ENCODE results near the gene GLRA3. TPM values are rescaled to one million over a fixed set of nuclear protein-coding genes. Genes with fewer than 3 reads are reported as not detected.
"Not testable (repeated sequence)": the region's sequence is repeated elsewhere in the genome, so short reads cannot be mapped to it uniquely, and the experiment has no call there.

Gene GLRA3
- total RNA-seq = under 0.01 TPM

- DNase-seq (ENCODE audit: low read depth in 2 of 3, low spot score in 2 of 3) = peak in 2 of 3 donors; percentile 40 to 71
These were observed at the start of gene GLRA3 for GRCh38 chr4:174828845-174829701. TSS of gene GLRA3 (minus strand) at chr4:174829247. CDS start at chr4:174828811, 436 bp downstream.

DNA sequence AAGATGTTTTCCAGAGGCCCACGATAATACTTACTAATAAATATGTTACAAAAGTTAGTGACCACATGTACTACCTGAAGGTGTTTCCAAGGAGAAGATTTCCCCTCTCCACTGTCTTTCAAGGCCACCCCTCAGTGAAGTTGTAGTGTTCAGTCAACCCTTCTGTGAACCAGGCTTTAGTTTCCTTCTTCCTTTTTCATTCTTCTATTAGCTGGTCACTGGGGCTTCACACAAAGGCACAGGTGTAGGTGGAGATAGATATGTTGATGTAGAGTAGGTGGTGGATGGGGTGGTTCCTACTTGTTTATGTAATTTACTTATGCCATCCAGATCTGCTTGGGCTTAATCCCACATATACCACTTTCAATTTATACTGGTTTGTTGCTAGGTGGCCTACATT lies 45.9 kb upstream of the GLRA3 start:
- no peak for DNase-seq (ENCODE audit: low read depth in 2 of 3, low spot score in 2 of 3)

- peak in 1 of 3 donors; percentile 31 for DNase-seq (ENCODE audit: low read depth in 2 of 3, low spot score in 2 of 3)
These were observed 44.9 kb upstream of the GLRA3 start for GRCh38 chr4:174873931-174874330.

DNA sequence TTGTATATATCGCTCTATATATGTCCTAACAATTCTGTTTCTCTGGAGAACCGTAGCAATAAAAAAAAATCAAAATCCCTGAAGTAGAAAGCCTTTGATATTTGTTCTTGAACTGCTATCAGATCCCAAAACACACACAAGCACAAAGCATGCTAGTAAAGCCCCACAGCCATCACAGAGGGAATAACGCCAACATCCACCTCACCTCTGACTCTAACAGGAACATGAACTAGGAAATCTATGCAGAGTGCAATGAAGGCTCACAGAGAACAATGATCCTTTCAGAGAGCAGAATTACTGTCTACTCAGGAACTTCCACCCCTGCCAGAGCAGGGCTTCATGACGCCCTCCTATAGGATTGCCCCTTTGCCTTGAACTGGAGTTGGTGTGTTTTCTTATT lies 44.1 kb upstream of the GLRA3 start:
- DNase-seq (ENCODE audit: low read depth in 2 of 3, low spot score in 2 of 3) = not testable (repeated sequence)

GRCh38 chr4:174871407-174871806 lies 42.4 kb upstream of the GLRA3 start:
- DNase-seq (ENCODE audit: low read depth in 2 of 3, low spot score in 2 of 3) = no peak

- DNase-seq (ENCODE audit: low read depth in 2 of 3, low spot score in 2 of 3) = no peak
These were observed 41.3 kb upstream of the GLRA3 start for GRCh38 chr4:174870311-174870710.

- DNase-seq (ENCODE audit: low read depth in 2 of 3, low spot score in 2 of 3) = no peak
These were observed 40.3 kb upstream of the GLRA3 start for GRCh38 chr4:174869339-174869738.

DNA sequence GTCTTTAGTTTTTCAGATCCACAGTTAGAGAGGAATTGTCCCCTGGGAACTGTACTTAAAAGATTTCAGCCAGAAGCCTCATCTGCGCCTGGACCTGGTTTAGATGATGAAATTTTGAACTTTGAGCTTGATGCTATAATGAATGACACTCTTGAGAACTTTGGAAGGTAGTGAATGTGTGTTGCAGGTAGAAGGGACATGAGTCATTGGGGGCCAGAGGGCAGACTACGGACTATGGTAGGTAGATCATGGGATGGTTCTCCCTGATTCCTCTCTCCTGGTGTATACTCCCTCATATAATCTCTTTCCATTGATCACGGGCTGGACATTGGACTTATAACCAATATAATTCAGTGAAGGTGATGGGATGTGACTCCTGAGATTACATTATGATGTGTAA lies 38.9 kb upstream of the GLRA3 start:
- no peak for DNase-seq (ENCODE audit: low read depth in 2 of 3, low spot score in 2 of 3)

DNA sequence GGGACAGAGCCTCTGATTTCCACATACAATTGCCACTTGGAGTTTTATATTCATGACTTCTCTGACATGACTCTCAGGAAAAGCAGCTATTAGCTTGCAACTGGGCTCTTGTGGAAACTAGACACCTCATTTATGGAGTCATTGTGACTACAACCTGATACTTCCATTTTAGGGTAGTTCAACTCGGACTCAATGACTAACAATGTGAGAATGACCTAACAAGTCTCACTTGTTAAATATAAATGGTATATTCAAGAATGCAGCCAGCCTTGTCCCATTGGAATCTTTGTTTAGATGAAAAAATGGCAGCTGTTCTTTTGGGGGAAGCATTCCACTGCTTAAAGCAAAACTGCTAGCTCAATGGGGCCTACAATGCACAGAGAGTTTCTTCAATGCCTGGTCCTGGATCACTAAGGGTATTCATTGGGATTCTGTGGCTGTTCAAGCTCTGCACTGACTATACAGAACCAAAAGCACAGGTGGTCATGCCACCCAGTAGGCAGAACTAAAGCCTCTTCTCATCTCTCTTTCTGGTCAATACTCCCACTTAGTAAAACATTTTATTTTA lies 36.5 kb upstream of the GLRA3 start:
- DNase-seq (ENCODE audit: low read depth in 2 of 3, low spot score in 2 of 3) = no peak

DNA sequence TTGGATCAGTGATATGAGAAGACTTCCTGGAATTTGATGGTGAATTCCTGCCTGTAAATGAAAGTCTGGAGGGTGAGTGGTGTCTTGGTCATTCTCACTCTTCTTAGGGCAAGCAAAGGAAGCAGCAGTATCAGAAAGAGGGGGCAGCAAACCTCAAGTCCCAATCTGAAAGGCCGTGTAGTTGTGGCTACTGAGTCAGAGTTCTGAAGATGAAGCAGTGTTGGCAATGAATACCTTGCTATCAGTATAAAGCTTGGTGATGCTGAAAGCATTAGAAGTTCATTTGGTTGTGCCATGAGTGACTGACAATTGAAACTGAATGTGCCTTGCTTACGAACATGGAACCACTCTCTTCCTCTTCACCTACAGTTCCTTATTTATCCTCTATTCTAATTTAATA lies 35.0 kb upstream of the GLRA3 start:
- DNase-seq (ENCODE audit: low read depth in 2 of 3, low spot score in 2 of 3) = no peak

GRCh38 chr4:174860588-174860987 lies 31.5 kb upstream of the GLRA3 start:
- DNase-seq (ENCODE audit: low read depth in 2 of 3, low spot score in 2 of 3) = no peak

GRCh38 chr4:174859904-174860303 lies 30.9 kb upstream of the GLRA3 start:
- no peak for DNase-seq (ENCODE audit: low read depth in 2 of 3, low spot score in 2 of 3)

- peak in 2 of 3 donors; percentile 17 to 55 for DNase-seq (ENCODE audit: low read depth in 2 of 3, low spot score in 2 of 3)
These were observed 28.1 kb upstream of the GLRA3 start for GRCh38 chr4:174856926-174857800.

GRCh38 chr4:174855050-174855449 lies 26.0 kb upstream of the GLRA3 start:
- no peak for DNase-seq (ENCODE audit: low read depth in 2 of 3, low spot score in 2 of 3)

DNA sequence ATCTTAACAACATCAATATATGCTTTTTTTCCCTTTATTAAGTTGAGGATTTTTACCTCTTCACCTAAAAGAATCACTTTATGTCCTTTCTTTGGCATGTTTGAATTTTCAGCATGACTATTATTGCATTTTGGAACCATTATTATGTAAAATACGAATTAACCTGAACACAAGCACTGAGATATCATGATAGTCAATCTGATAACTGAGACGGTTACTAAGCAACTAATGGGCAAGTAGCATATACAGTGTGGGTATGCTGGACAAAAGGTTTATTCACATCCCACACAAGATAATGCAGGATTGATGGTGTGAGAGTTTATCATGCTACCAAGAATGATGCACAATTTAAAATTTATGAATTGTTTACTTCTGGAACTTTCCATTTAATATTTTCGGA lies 24.6 kb upstream of the GLRA3 start:
- DNase-seq (ENCODE audit: low read depth in 2 of 3, low spot score in 2 of 3) = no peak

DNA sequence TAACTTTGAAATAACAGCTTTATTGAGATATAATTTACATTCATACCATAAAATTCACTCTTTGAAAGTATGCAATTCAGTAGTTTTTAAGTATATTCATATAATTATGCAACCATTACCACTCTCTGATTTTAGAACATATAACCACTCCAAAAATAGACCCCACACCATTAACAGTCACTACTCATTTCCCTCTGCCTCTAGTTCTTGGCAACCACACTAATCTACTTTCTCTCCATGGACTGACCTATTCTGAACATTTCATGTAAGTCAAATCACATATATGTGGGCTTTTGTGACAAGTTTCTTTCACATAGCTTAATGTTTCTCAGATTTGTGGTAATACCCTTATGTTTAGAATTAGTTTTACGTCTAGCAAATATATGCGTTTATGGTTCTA lies 19.5 kb upstream of the GLRA3 start:
- no peak for DNase-seq (ENCODE audit: low read depth in 2 of 3, low spot score in 2 of 3)

DNA sequence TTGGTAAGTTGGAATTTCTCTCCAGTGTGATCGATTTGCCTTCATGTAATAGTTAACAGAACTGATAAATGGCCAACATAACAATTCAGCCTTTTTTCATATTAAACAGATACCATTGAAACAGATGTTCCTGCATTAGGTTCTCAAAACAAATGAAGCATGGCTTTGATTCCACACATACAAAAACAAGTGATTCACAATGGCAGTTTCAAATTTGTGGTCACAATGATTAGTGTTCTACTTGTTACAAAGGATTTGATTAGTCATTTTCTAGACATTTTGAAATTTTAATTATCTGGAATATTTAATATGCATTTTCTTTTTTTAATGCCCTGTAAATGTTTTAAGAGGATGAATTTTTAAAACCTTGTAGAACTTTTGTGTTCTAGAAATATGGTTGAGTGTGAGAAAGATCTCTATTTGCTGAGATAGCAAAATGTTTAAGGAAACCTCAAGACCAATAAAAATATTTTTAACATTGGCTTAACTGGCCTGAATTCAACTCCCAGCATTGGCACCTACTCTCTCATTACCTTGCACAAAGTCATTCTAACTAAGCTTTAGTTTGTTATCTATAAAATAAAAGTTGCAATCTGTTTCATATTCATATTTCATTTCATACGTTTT lies 18.9 kb upstream of the GLRA3 start:
- no peak for DNase-seq (ENCODE audit: low read depth in 2 of 3, low spot score in 2 of 3)

GRCh38 chr4:174835536-174835935 lies 6.5 kb upstream of the GLRA3 start:
- no peak for DNase-seq (ENCODE audit: low read depth in 2 of 3, low spot score in 2 of 3)

GRCh38 chr4:174834477-174834876 lies 5.4 kb upstream of the GLRA3 start:
- DNase-seq (ENCODE audit: low read depth in 2 of 3, low spot score in 2 of 3) = no peak

GRCh38 chr4:174826660-174827059 lies 2.4 kb downstream of the GLRA3 start:
- DNase-seq (ENCODE audit: low read depth in 2 of 3, low spot score in 2 of 3) = no peak

GRCh38 chr4:174815282-174815681 lies 13.8 kb downstream of the GLRA3 start:
- no peak for DNase-seq (ENCODE audit: low read depth in 2 of 3, low spot score in 2 of 3)

All from hematopoietic multipotent progenitor cell (in vitro differentiated cells).